Measurements from ENCODE around the gene BTNL8.

GRCh38 chr5:180918380-180918779 is 19.4 kb downstream of the BTNL8 start:
- TF ChIP-seq POLR2A (IDR thresholded peaks at IDR 0.05) (no peak), CTCF (IDR thresholded peaks at IDR 0.05) (no peak)
